Gastroesophageal sphincter (tissue), 4 donors: ENCODE results near the gene ATP6V0D1. TPM values are rescaled to one million over a fixed set of nuclear protein-coding genes. Genes with fewer than 3 reads are reported as not detected.

Experiments used
- ATAC-seq: fragments of 150-250 bp; one replicate; pipeline ENCODE4 v1.9.1; 2016; ENCODE audit warnings: mild to moderate bottlenecking, moderate library complexity
- H3K27ac ChIP-seq, 4 donors: fragments of 200-600 bp; sonication (generic) in 3 of 4; 1 replicate in 3 of 4; 2 replicates in 1 of 4; pipeline ENCODE4 v1.5.1; 2016 to 2019
- H3K27me3 ChIP-seq: fragments of 200-600 bp; sonication (generic); one replicate; pipeline ENCODE4 v1.5.1; 2019
- H3K36me3 ChIP-seq, 2 donors: fragments of 200-600 bp; sonication (generic); one replicate each; pipeline ENCODE4 v1.5.1; 2019; ENCODE audit warnings: control low read depth in 1 of 2
- H3K4me1 ChIP-seq, 3 donors: fragments of 200-600 bp; sonication (generic); 1 replicate in 2 of 3; 2 replicates in 1 of 3; pipeline ENCODE4 v1.5.1; 2016 to 2019; ENCODE audit warnings: control low read depth in 2 of 3
- H3K4me3 ChIP-seq, 2 donors: fragments of 200-600 bp; sonication (generic); one replicate each; pipeline ENCODE4 v1.5.1; 2019; ENCODE audit warnings: mild to moderate bottlenecking in 1 of 2, moderate library complexity in 1 of 2
- H3K9me3 ChIP-seq, 3 donors: fragments of 200-600 bp; sonication (generic); one replicate each; pipeline ENCODE4 v1.5.1; 2017 to 2019; ENCODE audit warnings: control low read depth in 2 of 3
- CTCF ChIP-seq, 4 experiments: fragments of 200-600 bp in 2 of 4; fragments of 450-650 bp in 2 of 4; sonication (generic) in 1 of 4; IDR thresholded peaks; one replicate each; pipeline ENCODE4 v1.5.1; 2017 to 2019; ENCODE audit warnings: antibody characterized with exemption in 4 of 4, mild to moderate bottlenecking in 2 of 4, moderate library complexity in 2 of 4
- EP300 ChIP-seq: sonication (generic); formaldehyde crosslinking; IDR thresholded peaks from one replicate; pipeline ENCODE4 v1.6.1; 2017; ENCODE audit warnings: antibody characterized with exemption, mild to moderate bottlenecking
- POLR2A ChIP-seq, 2 donors: fragments of 450-650 bp; IDR thresholded peaks; one replicate each; pipeline ENCODE4 v1.6.1; 2017; ENCODE audit warnings: antibody characterized with exemption in 2 of 2, mild to moderate bottlenecking in 2 of 2, moderate library complexity in 1 of 2
- POLR2AphosphoS5 ChIP-seq: sonication (generic); formaldehyde crosslinking; IDR thresholded peaks from one replicate; pipeline ENCODE4 v1.6.1; 2017; ENCODE audit warnings: antibody characterized with exemption
- WGBS, 2 donors: methylation state at CpG; one replicate each; pipeline ENCODE4 v1.1.5; 2018; ENCODE audit warnings: low coverage in 1 of 2; 5-methylcytosine and 5-hydroxymethylcytosine counted together
- total RNA-seq, 4 donors: library from RNA; depleted of rRNA; stranded (reverse); fragments of >200 nt; gene quantifications; one replicate each; pipeline ENCODE4 v1.1.0, GENCODE V29; 2016

The ATP6V0D1 gene
- total RNA-seq, 4 donors from 2014 or later: 94.2 to 145 (median 110) TPM

- no peak for TF ChIP-seq POLR2A (IDR thresholded peaks at IDR 0.05)
- TF ChIP-seq POLR2AphosphoS5: no peak
- TF ChIP-seq CTCF (IDR thresholded peaks at IDR 0.05): no peak
- no peak for TF ChIP-seq EP300
- Histone ChIP-seq H3K27ac (no peak overlapping the region), H3K9me3 (no peaks in the 10 kb centered on the region), H3K36me3 (peaks cover 0 to 80% of the 10 kb centered on the region in 2 donors), H3K4me1 (peaks cover 0 to 32% (median 4%) of the 10 kb centered on the region in 3 donors), H3K4me3 (no peak overlapping the region), H3K27me3 (no peaks in the 10 kb centered on the region)
- no peak for ATAC-seq
- 89% methylated on average over 12 of the region's 20 CpGs; no CpG with 5 or more reads in 1 of the 2 donors for WGBS, 2 donors
These were observed 42.7 kb downstream of the ATP6V0D1 start for GRCh38 chr16:67438098-67438791.

GRCh38 chr16:67437513-67437912 lies 43.4 kb downstream of the ATP6V0D1 start:
- ATAC-seq: no peak
- TF ChIP-seq POLR2A (IDR thresholded peaks at IDR 0.05) (no peak), EP300 (no peak), CTCF (IDR thresholded peaks at IDR 0.05) (no peak), POLR2AphosphoS5 (no peak)
- no peak overlapping the region for H3K4me3 ChIP-seq
- no peaks in the 10 kb centered on the region for H3K27me3 ChIP-seq
- no CpG with 5 or more reads among the region's 4 CpGs for WGBS, 2 donors
- H3K27ac ChIP-seq: no peak overlapping the region
- H3K9me3 ChIP-seq: no peaks in the 10 kb centered on the region
- peaks cover 0 to 25% (median under 1%) of the 10 kb centered on the region in 3 donors for H3K4me1 ChIP-seq
- H3K36me3 ChIP-seq: peaks cover 0 to 72% of the 10 kb centered on the region in 2 donors

DNA sequence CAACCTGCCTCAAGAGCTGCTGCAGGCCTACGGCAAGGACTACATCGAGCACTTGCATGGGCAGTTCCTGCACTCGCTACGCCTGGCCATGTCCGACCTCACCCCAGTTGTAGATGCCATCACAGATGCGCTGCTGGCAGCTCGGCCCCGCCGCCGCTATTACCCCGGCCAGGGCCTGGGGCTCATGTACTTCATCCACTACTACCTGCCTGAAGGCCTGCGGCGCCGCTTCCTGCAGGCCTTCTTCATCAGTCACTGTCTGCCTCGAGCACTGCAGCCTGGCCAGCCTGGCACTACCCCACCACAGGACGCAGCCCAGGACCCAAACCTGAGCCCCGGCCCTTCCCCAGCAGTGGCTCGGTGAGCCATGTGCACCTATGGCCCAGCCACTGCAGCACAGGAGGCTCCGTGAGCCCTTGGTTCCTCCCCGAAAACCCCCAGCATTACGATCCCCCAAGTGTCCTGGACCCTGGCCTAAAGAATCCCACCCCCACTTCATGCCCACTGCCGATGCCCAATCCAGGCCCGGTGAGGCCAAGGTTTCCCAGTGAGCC lies 44.2 kb downstream of the ATP6V0D1 start:
- TF ChIP-seq EP300 (no peak), POLR2A (IDR thresholded peaks at IDR 0.05) (no peak), POLR2AphosphoS5 (no peak), CTCF (IDR thresholded peaks at IDR 0.05) (no peak)
- WGBS, 2 donors: 90 to 100% methylated on average over 2 to 4 of the region's 23 CpGs
- Histone ChIP-seq H3K4me1 (peaks cover 0 to 25% (median 3%) of the 10 kb centered on the region in 3 donors), H3K27me3 (no peaks in the 10 kb centered on the region), H3K27ac (no peak overlapping the region), H3K4me3 (no peak overlapping the region), H3K36me3 (peaks cover 0 to 64% of the 10 kb centered on the region in 2 donors), H3K9me3 (no peaks in the 10 kb centered on the region)
- ATAC-seq: no peak

GRCh38 chr16:67435758-67436164 lies 45.2 kb downstream of the ATP6V0D1 start:
- TF ChIP-seq POLR2A (IDR thresholded peaks at IDR 0.05) (no peak), CTCF (IDR thresholded peaks at IDR 0.05) (no peak)
- Histone ChIP-seq H3K4me3 (no peak overlapping the region), H3K36me3 (peaks cover 0 to 56% of the 10 kb centered on the region in 2 donors), H3K27me3 (no peaks in the 10 kb centered on the region), H3K27ac (no peak overlapping the region), H3K9me3 (no peaks in the 10 kb centered on the region), H3K4me1 (peaks cover 0 to 25% (median 7%) of the 10 kb centered on the region in 3 donors)
- 80% methylated on average over 1 of the region's 16 CpGs; no CpG with 5 or more reads in 1 of the 2 donors for WGBS, 2 donors
- no peak for ATAC-seq
